Transverse colon (tissue), 4 donors: ENCODE measurements around the gene TNS3.

Experiments used
- CTCF ChIP-seq, 5 experiments: fragments of 200-600 bp in 3 of 5; fragments of 450-650 bp in 2 of 5; sonication (generic) in 3 of 5; IDR thresholded peaks; 1 replicate in 2 of 5; 2 replicates in 3 of 5; pipeline ENCODE4 v1.5.1; 2016 to 2017; ENCODE audit warnings: antibody characterized with exemption in 5 of 5, inconsistent platforms in 3 of 5, mild to moderate bottlenecking in 2 of 5, moderate library complexity in 1 of 5
- EP300 ChIP-seq: sonication (generic); formaldehyde crosslinking; IDR thresholded peaks from one replicate; pipeline ENCODE4 v1.6.1; 2017; ENCODE audit warnings: antibody characterized with exemption, low read depth
- POLR2A ChIP-seq: fragments of 450-650 bp; IDR thresholded peaks from one replicate; pipeline ENCODE4 v1.6.1; 2016; ENCODE audit warnings: antibody characterized with exemption, mild to moderate bottlenecking, moderate library complexity
- POLR2AphosphoS5 ChIP-seq, 3 donors: sonication (generic); formaldehyde crosslinking; IDR thresholded peaks; one replicate each; pipeline ENCODE4 v1.6.1; 2016; ENCODE audit warnings: antibody characterized with exemption in 3 of 3

GRCh38 chr7:47605816-47606575 lies 24.1 kb upstream of the TNS3 start:
- TF ChIP-seq CTCF (IDR thresholded peaks at IDR 0.05): no peak
- TF ChIP-seq POLR2AphosphoS5 (IDR thresholded peaks at IDR 0.05): no peak
- no peak for TF ChIP-seq EP300
- TF ChIP-seq POLR2A: no peak
